ENCODE measurements around the gene MAP4K5. TPM values are rescaled to one million over a fixed set of nuclear protein-coding genes. Genes with fewer than 3 reads are reported as not detected.
A peak's percentile ranks its signal among the peaks of the same experiment; 100 is the strongest.
"Not testable (repeated sequence)": the region's sequence is repeated elsewhere in the genome, so short reads cannot be mapped to it uniquely, and the experiment has no call there.

MAP4K5 gene
- total RNA-seq, 1 experiment from 2014 or later = 111 TPM

- Histone ChIP-seq H3K9ac (ENCODE audit: low read length) (peak within 1 kb of the TSS; percentile 7), H3K27ac (ENCODE audit: low read length) (no peak within 1 kb of the TSS), H3K4me2 (ENCODE audit: low read length) (peak within 1 kb of the TSS; percentile 97), H3K27me3 (ENCODE audit: low read length) (peaks cover 29% of the 10 kb centered on the region), H3K9me3 (ENCODE audit: low read length) (no peaks in the 10 kb centered on the region), H3K4me1 (ENCODE audit: insufficient read depth, low read length) (peaks cover 10% of the 10 kb centered on the region), H3K9me2 (replicated peaks; ENCODE audit: low read length) (no peaks in the 10 kb centered on the region), H3K79me2 (ENCODE audit: low read length) (no peaks in the 10 kb centered on the region), H4K20me1 (ENCODE audit: low read length) (no peaks in the 10 kb centered on the region), H3K4me3 (ENCODE audit: low read length) (peak within 1 kb of the TSS; percentile 78), H3F3A (ENCODE audit: low read length, unreplicated experiment) (no peaks in the 10 kb centered on the region), H3K36me3 (ENCODE audit: low read depth, low read length) (no peaks in the 10 kb centered on the region), H2AFZ (ENCODE audit: low read length) (peak within 1 kb of the TSS; percentile 94)
- no TSS peak for BruUV-seq (replicated peaks)
- POLR2A ChIA-PET (ENCODE audit: unreplicated experiment) = interaction anchor here (0.5 to 0.7 kb wide), 7 partner anchors 30 to 323 kb away, joined by 3 to 7 read pairs (median 4); no protein-coding TSS in a partner anchor
- peak; percentile 90 for ATAC-seq
- DNase-seq = peak; percentile 68
- CTCF ChIA-PET = interaction anchor here (0.5 to 1.5 kb wide), 8 partner anchors 17 to 239 kb away, joined by 3 to 6 read pairs (median 4); partner anchors contain the start of gene CDKL1
- TF ChIP-seq CTCF (conservative IDR thresholded peaks at IDR 0.05; ENCODE audit: low read depth, low read length) = no peak
- TF ChIP-seq EZH2phosphoT487 (IDR thresholded peaks at IDR 0.05; ENCODE audit: borderline replicate concordance, low read length) = no peak
- no peak for TF ChIP-seq EZH2 (IDR thresholded peaks at IDR 0.05; ENCODE audit: low read length, unreplicated experiment)
- intact Hi-C loops (cut with micrococcal nuclease) = loop anchor here (1.0 kb wide), 2 partner anchors 9 to 17 kb away; no protein-coding TSS in a partner anchor
Measured at GRCh38 chr14:50559990-50560930, 27.9 kb upstream of the MAP4K5 start, which contains the start of gene ATL1. TSS of gene ATL1 (plus strand) at chr14:50560145. CDS start at chr14:50560266, 121 bp downstream.

- H3K9me3 ChIP-seq (ENCODE audit: low read length); CTCF ChIA-PET; H3K4me3 ChIP-seq (ENCODE audit: low read length); H3K27ac ChIP-seq (ENCODE audit: low read length); H3K79me2 ChIP-seq (ENCODE audit: low read length); H3K36me3 ChIP-seq (ENCODE audit: low read depth, low read length); H3K27me3 ChIP-seq (ENCODE audit: low read length); H3F3A ChIP-seq (ENCODE audit: low read length, unreplicated experiment); POLR2A ChIA-PET (ENCODE audit: unreplicated experiment); ATAC-seq; DNase-seq; H3K9me2 ChIP-seq (replicated peaks; ENCODE audit: low read length); BruUV-seq (replicated peaks); H4K20me1 ChIP-seq (ENCODE audit: low read length); intact Hi-C loops (cut with micrococcal nuclease); H2AFZ ChIP-seq (ENCODE audit: low read length); H3K4me2 ChIP-seq (ENCODE audit: low read length); H3K9ac ChIP-seq (ENCODE audit: low read length); H3K4me1 ChIP-seq (ENCODE audit: insufficient read depth, low read length): not testable (repeated sequence)
Measured at GRCh38 chr14:50552796-50553195, 20.4 kb upstream of the MAP4K5 start.

- BruUV-seq (replicated peaks) = no TSS peak
- DNase-seq = no peak
- no peak for ATAC-seq
- ChIA-PET CTCF (no interaction called here), POLR2A (ENCODE audit: unreplicated experiment) (no interaction called here)
- H2AFZ ChIP-seq (ENCODE audit: low read length) = no peak overlapping the region
- no peak overlapping the region for H3K9ac ChIP-seq (ENCODE audit: low read length)
- H3K4me1 ChIP-seq (ENCODE audit: insufficient read depth, low read length) = no peaks in the 10 kb centered on the region
- H3F3A ChIP-seq (ENCODE audit: low read length, unreplicated experiment) = no peaks in the 10 kb centered on the region
- no peaks in the 10 kb centered on the region for H3K9me3 ChIP-seq (ENCODE audit: low read length)
- peaks cover 5% of the 10 kb centered on the region; the same call in 1 of the 2 replicates for H3K27me3 ChIP-seq (ENCODE audit: low read length)
- H3K4me3 ChIP-seq (ENCODE audit: low read length) = no peak overlapping the region
- no peaks in the 10 kb centered on the region for H3K9me2 ChIP-seq (replicated peaks; ENCODE audit: low read length)
- TF ChIP-seq EZH2phosphoT487 (IDR thresholded peaks at IDR 0.05; ENCODE audit: borderline replicate concordance, low read length) = no peak
- TF ChIP-seq CTCF (conservative IDR thresholded peaks at IDR 0.05; ENCODE audit: low read depth, low read length) = no peak
- TF ChIP-seq EZH2 (IDR thresholded peaks at IDR 0.05; ENCODE audit: low read length, unreplicated experiment) = no peak
- no peaks in the 10 kb centered on the region for H4K20me1 ChIP-seq (ENCODE audit: low read length)
- H3K4me2 ChIP-seq (ENCODE audit: low read length) = no peak overlapping the region
- intact Hi-C loops (cut with micrococcal nuclease) = no loop called here
- H3K79me2 ChIP-seq (ENCODE audit: low read length) = no peaks in the 10 kb centered on the region
- no peak overlapping the region for H3K27ac ChIP-seq (ENCODE audit: low read length)
- no peaks in the 10 kb centered on the region for H3K36me3 ChIP-seq (ENCODE audit: low read depth, low read length)
Measured at GRCh38 chr14:50551877-50552276, 19.5 kb upstream of the MAP4K5 start.
